GM19351 (cell line): ENCODE data around the gene GFRA1.

Experiments
- ATAC-seq: cut with Tn5 transposase; IDR thresholded peaks from one replicate; pipeline ENCODE4 v1.9.1; 2021; ENCODE audit warnings: mild to moderate bottlenecking, moderate library complexity; ENCODE audit not compliant: unreplicated experiment

Gene GFRA1

GRCh38 chr10:116270771-116271592 is 2.0 kb downstream of the GFRA1 start:
- no peak for ATAC-seq

GRCh38 chr10:116270126-116270770 is 2.8 kb downstream of the GFRA1 start:
- no peak for ATAC-seq

- no peak for ATAC-seq
Observed at GRCh38 chr10:116269619-116270018, 3.4 kb downstream of the GFRA1 start.

GRCh38 chr10:116268976-116269375 is 4.0 kb downstream of the GFRA1 start:
- no peak for ATAC-seq

GRCh38 chr10:116265686-116266085 is 7.3 kb downstream of the GFRA1 start:
- ATAC-seq: no peak

- ATAC-seq: no peak
Observed at GRCh38 chr10:116263870-116264655, 8.9 kb downstream of the GFRA1 start.

- ATAC-seq: no peak
Observed at GRCh38 chr10:116262678-116263077, 10.3 kb downstream of the GFRA1 start.

GRCh38 chr10:116260599-116260998 is 12.4 kb downstream of the GFRA1 start:
- ATAC-seq: no peak

- ATAC-seq: no peak
Observed at GRCh38 chr10:116259638-116260037, 13.4 kb downstream of the GFRA1 start.

GRCh38 chr10:116257785-116258184 is 15.2 kb downstream of the GFRA1 start:
- ATAC-seq: no peak

GRCh38 chr10:116256752-116257259 is 16.2 kb downstream of the GFRA1 start:
- ATAC-seq: no peak

- ATAC-seq: no peak
Observed at GRCh38 chr10:116255886-116256751, 16.9 kb downstream of the GFRA1 start.

- no peak for ATAC-seq
Observed at GRCh38 chr10:116254422-116255155, 18.4 kb downstream of the GFRA1 start.

- no peak for ATAC-seq
Observed at GRCh38 chr10:116253716-116254115, 19.3 kb downstream of the GFRA1 start.

GRCh38 chr10:116251602-116252395 is 21.2 kb downstream of the GFRA1 start:
- no peak for ATAC-seq

GRCh38 chr10:116247691-116248090 is 25.3 kb downstream of the GFRA1 start:
- no peak for ATAC-seq

GRCh38 chr10:116246263-116246662 is 26.7 kb downstream of the GFRA1 start:
- no peak for ATAC-seq

GRCh38 chr10:116245156-116245555 is 27.9 kb downstream of the GFRA1 start:
- no peak for ATAC-seq
